ENCODE results near the gene ODAD2.

ODAD2 gene

DNA sequence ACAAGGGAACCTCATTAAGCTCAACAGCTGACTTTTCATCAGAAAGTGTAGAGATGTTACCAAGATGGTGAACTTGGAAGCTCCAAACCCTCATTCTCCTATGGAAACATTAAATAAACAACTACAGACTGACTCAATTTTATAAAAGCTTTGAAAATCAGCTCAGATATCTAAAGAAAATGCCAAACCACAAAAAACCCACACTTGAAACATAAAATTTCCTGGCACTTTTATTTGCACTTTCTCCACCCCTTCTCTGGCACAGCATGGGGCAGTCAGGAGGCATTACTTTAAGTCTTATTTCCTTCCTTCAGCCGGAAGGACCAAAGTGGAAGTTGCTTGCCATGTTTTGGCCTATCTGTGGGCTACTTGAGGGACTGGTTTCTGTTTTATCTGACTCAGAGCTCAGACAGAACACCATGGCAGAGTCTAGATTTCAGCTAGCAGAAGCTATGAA lies 114.7 kb downstream of the ODAD2 start:
- no peak overlapping the region for H3K4me3 ChIP-seq (ENCODE audit: low read depth, low read length)
- TF ChIP-seq CTCF (IDR thresholded peaks at IDR 0.05; ENCODE audit: low read depth, low read length): no peak

DNA sequence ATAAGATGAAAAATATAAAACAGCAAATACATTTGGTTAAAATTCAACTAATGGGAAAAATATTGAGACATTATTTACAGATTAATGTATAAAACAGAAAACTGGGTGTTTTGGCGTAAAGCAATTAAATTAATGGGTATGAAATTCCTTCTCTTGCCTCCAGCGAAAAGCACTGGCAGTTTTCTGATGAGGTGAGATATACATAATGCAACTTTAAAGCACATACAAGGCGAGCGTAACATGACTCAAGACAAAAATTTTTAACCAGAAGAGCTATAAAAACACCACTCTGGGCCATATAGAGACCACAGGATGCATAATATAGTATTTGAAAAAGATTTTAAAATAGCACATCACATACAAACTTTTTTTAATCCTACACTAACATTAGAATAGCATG lies 120.6 kb downstream of the ODAD2 start:
- TF ChIP-seq CTCF (IDR thresholded peaks at IDR 0.05; ENCODE audit: low read depth, low read length): no peak

GRCh38 chr10:27865221-27865635 lies 133.7 kb downstream of the ODAD2 start:
- no peak overlapping the region for H3K4me3 ChIP-seq (ENCODE audit: low read depth, low read length)
- TF ChIP-seq CTCF (IDR thresholded peaks at IDR 0.05; ENCODE audit: low read depth, low read length): no peak

More for the DNA sequence above, 120.6 kb downstream of the ODAD2 start:
- H3K4me3 ChIP-seq (ENCODE audit: low read depth, low read length): no peak overlapping the region

GRCh38 chr10:27861781-27862180 lies 137.1 kb downstream of the ODAD2 start:
- H3K4me3 ChIP-seq (ENCODE audit: low read depth, low read length): no peak overlapping the region
- no peak for TF ChIP-seq CTCF (IDR thresholded peaks at IDR 0.05; ENCODE audit: low read depth, low read length)

DNA sequence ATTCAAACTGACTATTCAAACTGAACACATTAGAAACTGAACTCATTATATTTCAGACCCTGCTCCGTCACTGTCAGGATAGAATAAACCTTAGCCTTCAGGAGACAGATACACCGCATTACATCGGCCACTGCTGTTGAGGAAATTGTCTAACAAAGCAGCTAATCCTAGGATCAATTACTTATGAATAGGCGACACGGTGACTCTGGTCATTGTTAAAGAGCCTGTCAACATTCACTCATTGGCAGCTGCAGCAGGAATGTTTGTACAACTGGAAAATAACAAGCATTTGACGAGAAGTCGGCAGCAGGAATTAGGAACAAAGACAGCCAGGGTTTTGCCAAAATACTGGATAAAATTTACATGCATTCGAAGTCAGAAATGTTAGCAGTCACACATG lies 141.3 kb downstream of the ODAD2 start:
- no peak for TF ChIP-seq CTCF (IDR thresholded peaks at IDR 0.05; ENCODE audit: low read depth, low read length)
- H3K4me3 ChIP-seq (ENCODE audit: low read depth, low read length): no peak overlapping the region

DNA sequence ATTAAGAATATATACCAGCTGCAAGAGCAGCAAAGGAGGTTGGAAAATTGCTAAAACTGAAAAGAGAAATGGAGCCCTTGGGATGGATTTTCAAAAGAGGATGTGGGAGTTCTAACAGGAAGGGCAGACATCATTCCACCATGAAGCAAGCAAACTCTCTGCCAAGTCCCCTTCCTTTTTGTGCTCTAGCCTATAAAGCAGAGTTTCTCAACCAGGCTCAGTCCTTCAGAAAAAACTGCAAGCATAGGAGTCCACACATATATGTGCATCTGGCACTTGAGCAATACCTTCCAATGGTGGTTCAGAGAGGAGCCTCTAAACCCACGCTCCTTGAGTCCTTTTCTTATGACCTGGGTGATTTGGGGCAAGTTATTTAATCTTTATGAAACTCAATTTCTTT lies 154.7 kb downstream of the ODAD2 start:
- no peak for TF ChIP-seq CTCF (IDR thresholded peaks at IDR 0.05; ENCODE audit: low read depth, low read length)
- no peak overlapping the region for H3K4me3 ChIP-seq (ENCODE audit: low read depth, low read length)

GRCh38 chr10:27838901-27839300 lies 160.0 kb downstream of the ODAD2 start:
- no peak for TF ChIP-seq CTCF (IDR thresholded peaks at IDR 0.05; ENCODE audit: low read depth, low read length)
- no peak overlapping the region for H3K4me3 ChIP-seq (ENCODE audit: low read depth, low read length)
